ENCODE results near the gene VPS8.

Gene VPS8

GRCh38 chr3:184770541-184770940, 41.4 kb upstream of the VPS8 start (continued):
- TF ChIP-seq, protein P1, sequence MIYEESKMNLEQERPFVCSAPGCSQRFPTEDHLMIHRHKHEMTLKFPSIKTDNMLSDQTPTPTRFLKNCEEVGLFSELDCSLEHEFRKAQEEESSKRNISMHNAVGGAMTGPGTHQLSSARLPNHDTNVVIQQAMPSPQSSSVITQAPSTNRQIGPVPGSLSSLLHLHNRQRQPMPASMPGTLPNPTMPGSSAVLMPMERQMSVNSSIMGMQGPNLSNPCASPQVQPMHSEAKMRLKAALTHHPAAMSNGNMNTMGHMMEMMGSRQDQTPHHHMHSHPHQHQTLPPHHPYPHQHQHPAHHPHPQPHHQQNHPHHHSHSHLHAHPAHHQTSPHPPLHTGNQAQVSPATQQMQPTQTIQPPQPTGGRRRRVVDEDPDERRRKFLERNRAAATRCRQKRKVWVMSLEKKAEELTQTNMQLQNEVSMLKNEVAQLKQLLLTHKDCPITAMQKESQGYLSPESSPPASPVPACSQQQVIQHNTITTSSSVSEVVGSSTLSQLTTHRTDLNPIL (CRISPR knock-in tag; IDR thresholded peaks at IDR 0.05; ENCODE audit: low read depth), result no peak
- no peak for TF ChIP-seq PPARA (CRISPR knock-in tag; IDR thresholded peaks at IDR 0.05; ENCODE audit: borderline replicate concordance)
- TF ChIP-seq ZNF565 (CRISPR knock-in tag; conservative IDR thresholded peaks at IDR 0.05; ENCODE audit: low read depth), result no peak
- TF ChIP-seq ZFP3 (CRISPR knock-in tag; IDR thresholded peaks at IDR 0.05), result no peak

DNA sequence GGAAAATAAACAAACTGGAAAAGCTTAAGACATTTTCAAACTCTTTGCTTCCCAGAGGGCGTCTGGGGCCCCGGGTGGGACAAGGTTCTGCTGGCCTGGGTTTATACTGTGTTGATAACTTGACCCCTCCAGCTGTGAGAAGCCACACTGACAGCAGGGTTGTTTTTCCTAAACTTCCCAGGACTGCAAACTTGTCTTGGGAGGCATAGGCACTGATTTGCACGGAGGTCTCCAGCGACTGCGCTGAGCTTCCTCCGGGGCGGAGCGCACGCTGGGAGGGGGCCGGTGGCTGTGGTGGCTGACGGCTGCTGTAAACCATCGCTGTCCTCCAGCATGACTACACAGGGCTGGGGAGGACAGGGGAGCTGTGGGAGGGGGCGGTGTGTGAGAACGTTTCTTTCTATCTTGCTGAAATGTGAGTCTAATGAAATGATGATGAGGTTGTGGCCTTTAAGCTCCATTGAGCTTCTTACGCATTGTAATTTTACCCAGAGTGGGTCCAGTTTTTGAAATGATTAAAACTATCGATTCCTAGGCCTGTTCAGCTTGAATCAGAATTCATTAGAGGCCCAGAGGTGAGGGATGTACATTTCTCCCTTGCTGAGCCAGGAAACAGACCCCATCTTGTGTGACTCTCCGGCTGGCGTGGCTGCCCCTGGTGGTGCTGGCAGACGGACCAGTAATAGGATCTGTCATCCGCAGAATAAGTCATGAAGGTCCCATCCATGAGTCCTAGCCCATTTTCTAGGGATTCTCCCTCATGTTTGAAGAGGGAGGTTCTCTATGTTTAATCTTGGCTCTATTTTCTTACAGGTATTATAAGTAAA, 40.5 kb upstream of the VPS8 start:
- no peak for ATAC-seq
- TF ChIP-seq TCF4 (CRISPR knock-in tag; IDR thresholded peaks at IDR 0.05; ENCODE audit: borderline replicate concordance), result no peak
- TF ChIP-seq PPARA (CRISPR knock-in tag; IDR thresholded peaks at IDR 0.05; ENCODE audit: borderline replicate concordance), result no peak
- TF ChIP-seq, protein P2, sequence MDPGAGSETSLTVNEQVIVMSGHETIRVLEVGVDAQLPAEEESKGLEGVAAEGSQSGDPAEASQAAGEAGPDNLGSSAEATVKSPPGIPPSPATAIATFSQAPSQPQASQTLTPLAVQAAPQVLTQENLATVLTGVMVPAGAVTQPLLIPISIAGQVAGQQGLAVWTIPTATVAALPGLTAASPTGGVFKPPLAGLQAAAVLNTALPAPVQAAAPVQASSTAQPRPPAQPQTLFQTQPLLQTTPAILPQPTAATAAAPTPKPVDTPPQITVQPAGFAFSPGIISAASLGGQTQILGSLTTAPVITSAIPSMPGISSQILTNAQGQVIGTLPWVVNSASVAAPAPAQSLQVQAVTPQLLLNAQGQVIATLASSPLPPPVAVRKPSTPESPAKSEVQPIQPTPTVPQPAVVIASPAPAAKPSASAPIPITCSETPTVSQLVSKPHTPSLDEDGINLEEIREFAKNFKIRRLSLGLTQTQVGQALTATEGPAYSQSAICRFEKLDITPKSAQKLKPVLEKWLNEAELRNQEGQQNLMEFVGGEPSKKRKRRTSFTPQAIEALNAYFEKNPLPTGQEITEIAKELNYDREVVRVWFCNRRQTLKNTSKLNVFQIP (CRISPR knock-in tag; IDR thresholded peaks at IDR 0.05; ENCODE audit: borderline replicate concordance, low read depth), result no peak
- TF ChIP-seq ARNTL (CRISPR knock-in tag; IDR thresholded peaks at IDR 0.05; ENCODE audit: borderline replicate concordance, low read depth), result no peak
- TF ChIP-seq OSR1 (CRISPR knock-in tag; IDR thresholded peaks at IDR 0.05), result no peak
- no peak for TF ChIP-seq ZNF565 (CRISPR knock-in tag; conservative IDR thresholded peaks at IDR 0.05; ENCODE audit: low read depth)
- no peak for TF ChIP-seq BACH2 (CRISPR knock-in tag; IDR thresholded peaks at IDR 0.05; ENCODE audit: borderline replicate concordance)
- no peak for TF ChIP-seq SNAI2 (CRISPR knock-in tag; IDR thresholded peaks at IDR 0.05)
- no peak for TF ChIP-seq GLIS3 (CRISPR knock-in tag; IDR thresholded peaks at IDR 0.05)
- no peak for TF ChIP-seq ZFP3 (CRISPR knock-in tag; IDR thresholded peaks at IDR 0.05)
- no peak for TF ChIP-seq ZNF70 (CRISPR knock-in tag; IDR thresholded peaks at IDR 0.05)

GRCh38 chr3:184772667-184773272, 39.2 kb upstream of the VPS8 start:
- no peak for ATAC-seq
- no peak for TF ChIP-seq ZC3H10 (CRISPR knock-in tag; IDR thresholded peaks at IDR 0.05)
- TF ChIP-seq GLIS3 (CRISPR knock-in tag; IDR thresholded peaks at IDR 0.05), result no peak
- TF ChIP-seq ZNF8 (CRISPR knock-in tag; IDR thresholded peaks at IDR 0.05), result no peak
- TF ChIP-seq BACH2 (CRISPR knock-in tag; IDR thresholded peaks at IDR 0.05; ENCODE audit: borderline replicate concordance), result no peak
- no peak for TF ChIP-seq ZNF70 (CRISPR knock-in tag; IDR thresholded peaks at IDR 0.05)

- no peak for ATAC-seq
These were observed 38.4 kb upstream of the VPS8 start for GRCh38 chr3:184773283-184774186.

DNA sequence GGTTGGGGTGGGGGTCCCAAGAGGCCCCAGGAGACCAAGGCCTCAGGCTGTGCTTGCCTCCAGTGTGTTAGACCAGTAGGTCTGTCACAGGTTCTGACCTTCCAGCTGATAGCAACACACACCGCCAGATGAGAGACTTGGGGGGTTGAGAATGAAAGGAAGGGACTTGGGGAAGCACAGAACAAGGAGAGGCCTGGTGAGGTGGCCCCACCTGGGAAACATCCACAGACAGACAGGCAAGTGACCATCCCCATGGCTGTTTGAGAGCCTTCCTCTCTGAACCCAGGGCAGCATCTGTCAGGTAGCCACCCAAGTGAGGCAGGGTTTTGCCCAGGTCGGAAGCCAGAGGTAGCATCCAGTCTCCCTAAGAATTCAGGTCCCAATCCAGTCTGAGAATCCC, 35.0 kb upstream of the VPS8 start:
- no peak for ATAC-seq

More at GRCh38 chr3:184773283-184774186, 38.4 kb upstream of the VPS8 start:
- TF ChIP-seq ZNF565 (CRISPR knock-in tag; conservative IDR thresholded peaks at IDR 0.05; ENCODE audit: low read depth), result no peak
- TF ChIP-seq ZNF8 (CRISPR knock-in tag; IDR thresholded peaks at IDR 0.05), result no peak
- TF ChIP-seq GLIS3 (CRISPR knock-in tag; IDR thresholded peaks at IDR 0.05), result no peak

GRCh38 chr3:184777566-184778356, 34.2 kb upstream of the VPS8 start:
- TF ChIP-seq GLIS3 (CRISPR knock-in tag; IDR thresholded peaks at IDR 0.05) (no peak), ZNF565 (CRISPR knock-in tag; conservative IDR thresholded peaks at IDR 0.05; ENCODE audit: low read depth) (no peak), PPARA (CRISPR knock-in tag; IDR thresholded peaks at IDR 0.05; ENCODE audit: borderline replicate concordance) (no peak), TCF4 (CRISPR knock-in tag; IDR thresholded peaks at IDR 0.05; ENCODE audit: borderline replicate concordance) (no peak), ZFP30 (CRISPR knock-in tag; IDR thresholded peaks at IDR 0.05) (no peak), OSR1 (CRISPR knock-in tag; IDR thresholded peaks at IDR 0.05) (no peak), ZC3H10 (CRISPR knock-in tag; IDR thresholded peaks at IDR 0.05) (no peak), TOX (CRISPR knock-in tag; IDR thresholded peaks at IDR 0.05; ENCODE audit: borderline replicate concordance) (no peak), BACH2 (CRISPR knock-in tag; IDR thresholded peaks at IDR 0.05; ENCODE audit: borderline replicate concordance) (no peak)
- TF ChIP-seq, protein P3, sequence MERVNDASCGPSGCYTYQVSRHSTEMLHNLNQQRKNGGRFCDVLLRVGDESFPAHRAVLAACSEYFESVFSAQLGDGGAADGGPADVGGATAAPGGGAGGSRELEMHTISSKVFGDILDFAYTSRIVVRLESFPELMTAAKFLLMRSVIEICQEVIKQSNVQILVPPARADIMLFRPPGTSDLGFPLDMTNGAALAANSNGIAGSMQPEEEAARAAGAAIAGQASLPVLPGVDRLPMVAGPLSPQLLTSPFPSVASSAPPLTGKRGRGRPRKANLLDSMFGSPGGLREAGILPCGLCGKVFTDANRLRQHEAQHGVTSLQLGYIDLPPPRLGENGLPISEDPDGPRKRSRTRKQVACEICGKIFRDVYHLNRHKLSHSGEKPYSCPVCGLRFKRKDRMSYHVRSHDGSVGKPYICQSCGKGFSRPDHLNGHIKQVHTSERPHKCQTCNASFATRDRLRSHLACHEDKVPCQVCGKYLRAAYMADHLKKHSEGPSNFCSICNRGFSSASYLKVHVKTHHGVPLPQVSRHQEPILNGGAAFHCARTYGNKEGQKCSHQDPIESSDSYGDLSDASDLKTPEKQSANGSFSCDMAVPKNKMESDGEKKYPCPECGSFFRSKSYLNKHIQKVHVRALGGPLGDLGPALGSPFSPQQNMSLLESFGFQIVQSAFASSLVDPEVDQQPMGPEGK (CRISPR knock-in tag; IDR thresholded peaks at IDR 0.05; ENCODE audit: borderline replicate concordance), result no peak
- peak; percentile 97 for ATAC-seq

More for the DNA sequence above, 35.0 kb upstream of the VPS8 start:
- TF ChIP-seq TCF4 (CRISPR knock-in tag; IDR thresholded peaks at IDR 0.05; ENCODE audit: borderline replicate concordance), result no peak
- TF ChIP-seq GLIS3 (CRISPR knock-in tag; IDR thresholded peaks at IDR 0.05), result no peak
- no peak for TF ChIP-seq ZFP3 (CRISPR knock-in tag; IDR thresholded peaks at IDR 0.05)
- TF ChIP-seq ZNF70 (CRISPR knock-in tag; IDR thresholded peaks at IDR 0.05), result no peak
- no peak for TF ChIP-seq RARB (CRISPR knock-in tag; IDR thresholded peaks at IDR 0.05)
